GM13976 (cell line): ENCODE data around the gene ALDH4A1.

ENCODE experiments used
- DNase-seq: peaks from one replicate; pipeline ENCODE4 v3.0.0; 2012; ENCODE audit warnings: low spot score
- in situ Hi-C: fragments of 300-500 bp; cut with MboI; formaldehyde crosslinking; loops from one replicate; pipeline ENCODE4 v1.12.0; 2022; ENCODE audit warnings: low sequenced_read_pairs, mixed read lengths, inconsistent platforms; ENCODE audit not compliant: unreplicated experiment
- TF ChIP-seq, protein P1 (sequence below): IDR thresholded peaks from 2 replicates; pipeline ENCODE4 v1.5.1; 2012; ENCODE audit warnings: borderline replicate concordance, mild to moderate bottlenecking; ENCODE audit not compliant: insufficient read depth; ENCODE audit errors: extremely low read depth, missing control alignments, control extremely low read depth

The ALDH4A1 gene

DNA sequence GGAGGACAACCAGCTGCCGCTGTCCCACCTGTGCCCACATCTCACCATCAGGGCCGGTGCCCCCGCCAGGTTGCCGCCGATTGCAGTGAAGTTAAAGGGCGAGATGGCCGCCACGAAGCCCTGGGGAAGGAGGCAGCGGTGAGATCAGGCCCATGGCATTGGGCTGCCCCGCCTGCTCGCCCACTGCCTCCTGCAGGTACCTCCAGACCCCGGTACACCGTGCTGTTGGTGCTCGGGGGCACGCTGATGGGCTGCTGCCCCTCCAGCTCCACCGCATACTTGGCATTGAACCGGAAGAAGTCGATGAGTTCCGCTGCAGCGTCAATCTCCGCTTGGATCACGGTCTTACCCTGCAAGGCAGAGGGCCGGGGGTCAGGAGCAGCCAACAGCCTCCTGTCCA, 19.3 kb downstream of the ALDH4A1 start:
- TF ChIP-seq, protein P1, sequence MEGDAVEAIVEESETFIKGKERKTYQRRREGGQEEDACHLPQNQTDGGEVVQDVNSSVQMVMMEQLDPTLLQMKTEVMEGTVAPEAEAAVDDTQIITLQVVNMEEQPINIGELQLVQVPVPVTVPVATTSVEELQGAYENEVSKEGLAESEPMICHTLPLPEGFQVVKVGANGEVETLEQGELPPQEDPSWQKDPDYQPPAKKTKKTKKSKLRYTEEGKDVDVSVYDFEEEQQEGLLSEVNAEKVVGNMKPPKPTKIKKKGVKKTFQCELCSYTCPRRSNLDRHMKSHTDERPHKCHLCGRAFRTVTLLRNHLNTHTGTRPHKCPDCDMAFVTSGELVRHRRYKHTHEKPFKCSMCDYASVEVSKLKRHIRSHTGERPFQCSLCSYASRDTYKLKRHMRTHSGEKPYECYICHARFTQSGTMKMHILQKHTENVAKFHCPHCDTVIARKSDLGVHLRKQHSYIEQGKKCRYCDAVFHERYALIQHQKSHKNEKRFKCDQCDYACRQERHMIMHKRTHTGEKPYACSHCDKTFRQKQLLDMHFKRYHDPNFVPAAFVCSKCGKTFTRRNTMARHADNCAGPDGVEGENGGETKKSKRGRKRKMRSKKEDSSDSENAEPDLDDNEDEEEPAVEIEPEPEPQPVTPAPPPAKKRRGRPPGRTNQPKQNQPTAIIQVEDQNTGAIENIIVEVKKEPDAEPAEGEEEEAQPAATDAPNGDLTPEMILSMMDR = no peak
- DNase-seq = no peak
- in situ Hi-C loops = no loop called here

DNA sequence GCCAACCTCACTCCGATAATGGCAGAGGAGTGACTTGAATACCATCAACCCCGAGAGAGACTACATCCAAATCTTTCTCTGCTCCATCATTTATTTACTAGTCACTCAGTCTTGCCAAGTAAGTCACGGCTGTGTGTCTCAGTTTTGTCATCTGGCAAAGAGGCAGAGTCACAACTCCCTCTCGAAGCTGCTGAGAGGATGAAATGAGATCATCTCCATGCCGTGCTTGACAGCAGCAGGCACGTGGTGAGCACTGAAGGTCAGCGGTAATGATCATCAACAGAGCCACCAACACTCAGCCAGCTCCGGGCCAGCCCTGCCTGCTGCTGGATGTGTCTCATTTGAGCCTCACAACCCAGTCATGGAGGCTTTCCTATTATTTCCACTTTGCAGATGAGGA, 19.9 kb downstream of the ALDH4A1 start:
- no peak for DNase-seq
- in situ Hi-C loops = no loop called here
- TF ChIP-seq, protein P1 = no peak

DNA sequence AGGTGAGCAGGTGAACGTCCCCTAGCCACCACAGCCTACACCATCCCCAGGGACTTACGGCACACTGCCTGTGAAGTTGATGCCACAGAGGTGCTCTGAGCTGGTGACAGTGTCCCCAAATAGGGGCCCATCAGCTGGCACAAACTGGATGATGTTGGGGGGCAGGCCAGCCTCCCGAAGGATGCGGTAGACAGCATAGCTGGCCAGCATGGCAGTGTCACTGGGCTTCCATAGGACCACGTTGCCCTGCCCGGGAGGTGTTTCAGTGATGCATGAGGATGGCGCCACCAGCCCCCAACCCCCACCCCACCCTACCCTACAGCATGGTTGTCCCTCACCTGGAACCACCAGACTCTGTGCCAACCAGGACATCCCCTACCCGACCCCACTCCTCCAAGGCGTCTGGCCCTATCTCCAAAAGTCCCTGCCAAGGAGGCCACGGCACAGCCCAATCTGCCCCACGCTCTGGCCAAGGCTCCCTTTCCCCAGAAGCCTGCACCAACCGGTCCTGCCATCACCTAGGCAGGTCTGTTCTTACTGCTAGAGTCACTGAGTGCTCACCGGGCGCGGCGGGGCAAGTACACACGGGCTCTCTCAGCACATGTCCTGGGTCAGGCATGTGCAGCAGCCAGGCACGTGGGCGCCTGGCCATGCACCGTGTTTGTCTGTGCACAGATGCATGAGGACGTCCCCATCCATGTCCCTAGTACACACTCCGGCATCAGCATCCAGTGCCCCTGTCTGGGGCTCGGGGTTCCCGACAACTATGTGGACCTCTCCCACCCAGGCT, 20.5 kb downstream of the ALDH4A1 start:
- in situ Hi-C loops = no loop called here

DNA sequence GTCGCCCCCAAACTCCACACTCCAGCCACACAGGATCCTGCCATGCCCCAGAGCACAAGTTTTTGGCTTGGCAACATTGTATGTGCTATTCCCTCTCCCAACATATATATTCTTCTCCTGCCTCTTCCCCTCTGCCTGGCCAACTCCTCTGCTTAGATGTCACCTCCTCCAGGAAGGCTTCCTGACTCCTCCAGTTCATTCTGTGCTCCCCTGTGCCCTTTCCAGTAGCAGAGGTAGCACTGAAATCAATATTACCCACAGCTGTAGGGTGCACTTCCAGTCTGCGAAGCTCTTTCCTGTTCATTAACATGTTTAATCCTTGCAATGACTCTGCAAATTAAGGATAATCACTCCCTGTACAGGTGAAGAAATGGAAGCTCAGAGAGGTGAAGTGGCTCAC, 21.2 kb downstream of the ALDH4A1 start:
- TF ChIP-seq, protein P1 = no peak
- in situ Hi-C loops = no loop called here
- no peak for DNase-seq

More for the DNA sequence above, 20.5 kb downstream of the ALDH4A1 start:
- DNase-seq = no peak
- TF ChIP-seq, protein P1 = no peak

DNA sequence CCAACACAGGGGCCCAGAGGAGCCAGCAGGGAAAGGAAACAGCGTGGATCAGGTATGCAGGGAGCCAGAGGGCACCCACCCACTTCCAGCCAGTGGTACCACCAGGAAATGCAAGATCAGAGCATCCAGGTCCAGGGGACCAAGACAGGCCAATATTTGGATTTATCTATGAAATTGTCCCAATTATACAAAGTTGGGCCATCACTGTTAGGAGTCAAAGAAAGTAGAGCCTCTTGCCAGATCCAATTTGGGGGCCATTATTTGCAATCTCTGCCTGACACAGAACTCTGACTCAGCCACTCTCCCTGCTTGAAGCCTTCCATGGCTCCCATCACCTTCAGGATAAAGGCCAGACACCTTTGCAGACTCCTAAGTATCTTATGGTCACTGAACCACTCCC, 21.8 kb downstream of the ALDH4A1 start:
- TF ChIP-seq, protein P1 = no peak
- in situ Hi-C loops = no loop called here
- DNase-seq = no peak

DNA sequence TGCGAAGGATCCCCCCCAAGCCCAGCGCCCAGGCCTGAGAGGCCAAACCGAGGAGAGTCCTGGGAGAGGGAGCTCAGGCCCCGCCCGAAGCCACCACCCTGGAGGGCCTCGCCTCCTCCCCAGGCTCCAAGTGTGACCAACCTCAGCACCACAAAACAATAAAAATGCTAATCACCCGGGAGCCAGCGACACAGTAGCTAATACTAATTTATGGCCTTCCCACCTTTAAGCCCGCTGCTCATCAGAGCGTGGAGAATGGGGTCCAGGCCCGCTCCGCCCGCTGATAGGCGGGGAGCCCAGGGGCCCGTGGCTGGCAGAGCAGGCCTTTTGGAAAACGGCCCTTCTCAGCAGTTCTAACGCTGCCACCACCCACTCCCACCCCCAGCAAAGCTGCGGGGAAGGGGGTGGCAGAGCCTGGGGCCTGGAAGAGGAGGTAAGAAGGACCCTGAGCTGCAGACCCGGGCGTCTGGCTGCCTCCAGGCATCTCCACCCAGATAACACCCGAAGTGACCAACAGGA, 22.5 kb downstream of the ALDH4A1 start:
- DNase-seq = no peak
- TF ChIP-seq, protein P1 = no peak
- in situ Hi-C loops = no loop called here
